ENCODE data around the gene SHBG. TPM values are rescaled to one million over a fixed set of nuclear protein-coding genes. Genes with fewer than 3 reads are reported as not detected.
A peak's percentile ranks its signal among the peaks of the same experiment; 100 is the strongest.
"Not testable (repeated sequence)": the region's sequence is repeated elsewhere in the genome, so short reads cannot be mapped to it uniquely, and the experiment has no call there.

SHBG gene
- total RNA-seq, 6 donors from 2014 or later = 0.34 to 0.88 (median 0.46) TPM; not detected in 3

DNA sequence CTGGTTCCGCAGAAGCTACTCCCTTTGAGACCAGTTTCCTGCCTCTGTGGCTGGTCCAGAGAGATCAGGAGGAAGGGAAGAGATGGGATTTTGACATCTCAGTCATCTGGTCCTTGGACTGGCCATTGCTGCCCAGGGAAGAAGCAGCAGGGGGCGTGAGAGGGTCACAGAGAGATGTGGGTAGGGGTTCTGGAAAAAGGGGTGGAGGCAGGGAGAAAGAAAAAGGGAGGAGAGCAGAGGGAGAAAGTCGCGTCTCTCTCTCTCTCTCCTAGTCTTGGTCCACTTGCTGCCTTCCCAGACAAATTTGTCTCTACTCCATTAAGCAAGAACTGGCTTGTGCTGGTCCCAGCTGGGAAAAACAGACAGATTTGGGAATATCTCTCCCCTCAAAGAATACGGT lies 4.4 kb downstream of the SHBG start:
- Histone ChIP-seq H3K4me3 (no peak overlapping the region), H3K36me3 (no peaks in the 10 kb centered on the region), H3K27ac (no peak overlapping the region), H3K9me3 (no peaks in the 10 kb centered on the region), H3K27me3 (no peaks in the 10 kb centered on the region), H3K4me1 (no peaks in the 10 kb centered on the region)
- DNase-seq (no peak), ATAC-seq (ENCODE audit: low FRiP score in 2 of 2) (no peak)
- WGBS, 2 donors = 21 to 38% methylated on average over 5 of the region's 5 CpGs
- TF ChIP-seq POLR2AphosphoS5 (IDR thresholded peaks at IDR 0.05) = no peak
- TF ChIP-seq, protein P1, sequence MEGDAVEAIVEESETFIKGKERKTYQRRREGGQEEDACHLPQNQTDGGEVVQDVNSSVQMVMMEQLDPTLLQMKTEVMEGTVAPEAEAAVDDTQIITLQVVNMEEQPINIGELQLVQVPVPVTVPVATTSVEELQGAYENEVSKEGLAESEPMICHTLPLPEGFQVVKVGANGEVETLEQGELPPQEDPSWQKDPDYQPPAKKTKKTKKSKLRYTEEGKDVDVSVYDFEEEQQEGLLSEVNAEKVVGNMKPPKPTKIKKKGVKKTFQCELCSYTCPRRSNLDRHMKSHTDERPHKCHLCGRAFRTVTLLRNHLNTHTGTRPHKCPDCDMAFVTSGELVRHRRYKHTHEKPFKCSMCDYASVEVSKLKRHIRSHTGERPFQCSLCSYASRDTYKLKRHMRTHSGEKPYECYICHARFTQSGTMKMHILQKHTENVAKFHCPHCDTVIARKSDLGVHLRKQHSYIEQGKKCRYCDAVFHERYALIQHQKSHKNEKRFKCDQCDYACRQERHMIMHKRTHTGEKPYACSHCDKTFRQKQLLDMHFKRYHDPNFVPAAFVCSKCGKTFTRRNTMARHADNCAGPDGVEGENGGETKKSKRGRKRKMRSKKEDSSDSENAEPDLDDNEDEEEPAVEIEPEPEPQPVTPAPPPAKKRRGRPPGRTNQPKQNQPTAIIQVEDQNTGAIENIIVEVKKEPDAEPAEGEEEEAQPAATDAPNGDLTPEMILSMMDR (IDR thresholded peaks at IDR 0.05) = peak in 3 of 6 experiments; percentile 18 to 27 (median 20)

DNA sequence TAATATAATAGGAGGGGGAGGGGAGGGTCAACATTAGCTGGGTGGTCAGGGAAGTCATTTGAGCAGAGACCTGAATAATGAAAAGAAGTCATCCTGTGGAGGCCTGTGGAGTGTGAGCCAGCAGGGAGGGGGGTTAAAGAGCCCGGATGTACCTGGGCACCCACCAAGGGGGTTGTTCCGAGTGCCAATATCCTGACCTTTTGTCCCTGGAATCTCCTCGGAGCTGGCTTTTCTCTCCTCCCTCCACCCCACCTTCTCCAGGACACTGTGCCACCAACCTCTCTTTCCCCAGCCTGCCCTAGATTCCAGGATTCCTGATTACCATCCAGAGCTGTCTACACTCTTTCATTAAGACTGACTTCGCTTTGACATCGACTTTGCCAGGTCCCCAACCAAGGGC lies 6.2 kb downstream of the SHBG start:
- no peak for DNase-seq
- Histone ChIP-seq H3K36me3 (no peaks in the 10 kb centered on the region), H3K27me3 (no peaks in the 10 kb centered on the region), H3K4me3 (no peak overlapping the region), H3K27ac (no peak overlapping the region), H3K9me3 (no peaks in the 10 kb centered on the region), H3K4me1 (no peaks in the 10 kb centered on the region)
- ATAC-seq (ENCODE audit: low FRiP score in 2 of 2) = no peak
- TF ChIP-seq, protein P1 (IDR thresholded peaks at IDR 0.05) = no peak
- TF ChIP-seq POLR2A (IDR thresholded peaks at IDR 0.05) (no peak), EP300 (IDR thresholded peaks at IDR 0.05) (no peak), POLR2AphosphoS5 (IDR thresholded peaks at IDR 0.05) (no peak)
- 65 to 71% methylated on average over 5 of the region's 5 CpGs for WGBS, 2 donors

DNA sequence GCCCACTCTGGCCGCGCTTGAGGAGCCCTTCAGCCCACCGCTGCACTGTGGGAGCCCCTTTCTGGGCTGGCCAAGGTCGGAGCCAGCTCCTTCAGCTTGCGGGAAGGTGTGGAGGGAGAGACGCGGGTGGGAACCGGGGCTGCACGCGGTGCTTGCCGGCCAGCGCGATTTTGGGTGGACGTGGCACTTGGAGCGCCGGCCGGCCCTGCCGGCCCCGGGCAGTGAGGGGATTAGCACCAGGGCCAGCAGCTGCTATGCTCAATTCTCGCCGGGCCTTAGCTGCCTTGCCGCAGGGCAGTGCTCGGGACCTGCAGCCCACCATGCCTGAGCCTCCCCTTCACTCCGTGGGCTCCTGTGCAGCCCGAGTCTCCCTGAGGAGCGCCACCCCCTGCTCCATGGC lies 10.8 kb downstream of the SHBG start:
- no peak overlapping the region for H3K4me3 ChIP-seq
- no peaks in the 10 kb centered on the region for H3K9me3 ChIP-seq
- DNase-seq = peak in 1 of 2 donors; percentile 69
- TF ChIP-seq POLR2A (IDR thresholded peaks at IDR 0.05) (no peak), POLR2AphosphoS5 (IDR thresholded peaks at IDR 0.05) (no peak), EP300 (IDR thresholded peaks at IDR 0.05) (no peak)
- TF ChIP-seq, protein P1 (IDR thresholded peaks at IDR 0.05) = no peak
- H3K27me3 ChIP-seq = no peaks in the 10 kb centered on the region
- no peak overlapping the region for H3K27ac ChIP-seq
- WGBS, 2 donors = 95 to 98% methylated on average over 17 to 21 of the region's 26 CpGs
- H3K36me3 ChIP-seq = no peaks in the 10 kb centered on the region
- ATAC-seq (ENCODE audit: low FRiP score in 2 of 2) = no peak
- H3K4me1 ChIP-seq = no peaks in the 10 kb centered on the region

DNA sequence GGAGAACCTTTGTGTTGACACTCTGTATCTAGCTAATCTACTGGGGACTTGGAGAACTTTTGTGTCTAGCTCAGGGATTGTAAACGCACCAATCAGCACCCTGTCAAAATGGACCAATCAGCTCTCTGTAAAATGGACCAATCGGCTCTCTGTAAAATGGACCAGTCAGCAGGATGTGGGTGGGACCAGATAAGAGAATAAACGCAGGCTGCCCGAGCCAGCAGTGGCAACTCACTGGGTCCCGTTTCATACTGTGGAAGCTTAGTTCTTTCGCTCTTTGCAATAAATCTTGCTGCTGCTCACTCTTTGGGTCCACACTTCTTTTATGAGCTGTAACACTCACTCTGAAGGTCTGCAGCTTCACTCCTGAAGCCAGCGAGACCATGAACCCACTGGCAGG lies 11.7 kb downstream of the SHBG start:
- not testable (repeated sequence) for H3K36me3 ChIP-seq; ATAC-seq (ENCODE audit: low FRiP score in 2 of 2); H3K9me3 ChIP-seq; H3K4me3 ChIP-seq; DNase-seq; H3K27me3 ChIP-seq; H3K4me1 ChIP-seq; H3K27ac ChIP-seq
- WGBS, 2 donors = 61 to 66% methylated on average over 7 of the region's 7 CpGs

DNA sequence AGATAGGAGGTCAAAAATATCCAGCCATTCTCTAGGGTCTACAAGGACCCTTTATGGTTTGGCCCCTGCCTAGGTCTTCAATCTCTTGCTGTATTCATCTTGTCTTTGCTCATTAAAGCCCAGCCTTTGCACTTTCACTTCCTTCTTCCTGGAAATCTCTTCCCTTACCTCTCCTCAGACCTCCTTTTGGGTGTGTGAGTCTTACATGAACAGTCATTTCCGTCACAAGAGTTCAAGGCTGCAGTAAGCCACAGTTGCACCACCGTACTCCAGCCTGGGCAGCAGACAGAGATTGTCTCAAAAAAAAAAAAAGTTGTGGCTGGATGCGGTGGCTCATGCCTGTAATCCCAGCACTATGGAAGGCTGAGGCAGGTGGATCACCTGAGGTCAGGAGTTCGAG lies 14.8 kb downstream of the SHBG start:
- no peaks in the 10 kb centered on the region for H3K4me1 ChIP-seq
- H3K27ac ChIP-seq = no peak overlapping the region
- peak in 1 of 2 donors; percentile 57 for ATAC-seq (ENCODE audit: low FRiP score in 2 of 2)
- DNase-seq = no peak
- H3K27me3 ChIP-seq = no peaks in the 10 kb centered on the region
- no peaks in the 10 kb centered on the region for H3K9me3 ChIP-seq
- 75 to 78% methylated on average over 4 of the region's 4 CpGs for WGBS, 2 donors
- TF ChIP-seq POLR2AphosphoS5 (IDR thresholded peaks at IDR 0.05) (no peak), EP300 (IDR thresholded peaks at IDR 0.05) (no peak), POLR2A (IDR thresholded peaks at IDR 0.05) (no peak)
- TF ChIP-seq, protein P1 (IDR thresholded peaks at IDR 0.05) = no peak
- H3K36me3 ChIP-seq = no peaks in the 10 kb centered on the region
- H3K4me3 ChIP-seq = no peak overlapping the region

Measured in upper lobe of left lung (tissue), 6 donors.